NCI-H1436 (cell line): ENCODE results near the gene BBS5.

ENCODE experiments used
- DNase-seq: peaks from one replicate; lab custom pipeline; 2025; lab: John Stamatoyannopoulos, UW

The BBS5 gene

GRCh38 chr2:169546756-169547155 lies 67.5 kb downstream of the BBS5 start:
- no peak for DNase-seq
